Measurements from ENCODE around the gene EXOC3L1. TPM values are rescaled to one million over a fixed set of nuclear protein-coding genes. Genes with fewer than 3 reads are reported as not detected.

Gene EXOC3L1
- total RNA-seq, 1 donor from 2014 or later = 0.35 TPM

- DNase-seq (ENCODE audit: low read depth) = peak; percentile 33
Observed at GRCh38 chr16:67181346-67181745, 8.6 kb downstream of the EXOC3L1 start.

- DNase-seq (ENCODE audit: low read depth) = no peak
Observed at GRCh38 chr16:67180166-67180565, 9.8 kb downstream of the EXOC3L1 start.

GRCh38 chr16:67179421-67180080 lies 10.4 kb downstream of the EXOC3L1 start:
- DNase-seq (ENCODE audit: low read depth) = no peak

GRCh38 chr16:67177743-67178699 lies 11.9 kb downstream of the EXOC3L1 start:
- peak; percentile 23 for DNase-seq (ENCODE audit: low read depth)

- no peak for DNase-seq (ENCODE audit: low read depth)
Observed at GRCh38 chr16:67176662-67177061, 13.3 kb downstream of the EXOC3L1 start.

GRCh38 chr16:67174706-67175231 lies 15.2 kb downstream of the EXOC3L1 start:
- DNase-seq (ENCODE audit: low read depth) = no peak

- peak; percentile 76 for DNase-seq (ENCODE audit: low read depth)
Observed at GRCh38 chr16:67173808-67174705, 15.9 kb downstream of the EXOC3L1 start.

- peak; percentile 22 for DNase-seq (ENCODE audit: low read depth)
Observed at GRCh38 chr16:67173323-67173722, 16.6 kb downstream of the EXOC3L1 start.

GRCh38 chr16:67170949-67171649 lies 18.8 kb downstream of the EXOC3L1 start:
- peak; percentile 27 for DNase-seq (ENCODE audit: low read depth)

- DNase-seq (ENCODE audit: low read depth) = peak; percentile 69
Observed at GRCh38 chr16:67170168-67170948, 19.6 kb downstream of the EXOC3L1 start, which contains the start of gene NOL3. Gene NOL3 (plus strand): TSS chr16:67170538.

- DNase-seq (ENCODE audit: low read depth) = no peak
Observed at GRCh38 chr16:67169642-67170167, 20.2 kb downstream of the EXOC3L1 start.

- no peak for DNase-seq (ENCODE audit: low read depth)
Observed at GRCh38 chr16:67169011-67169451, 20.9 kb downstream of the EXOC3L1 start.

- DNase-seq (ENCODE audit: low read depth) = no peak
Observed at GRCh38 chr16:67167588-67167987, 22.3 kb downstream of the EXOC3L1 start.

GRCh38 chr16:67166598-67167168 lies 23.3 kb downstream of the EXOC3L1 start:
- no peak for DNase-seq (ENCODE audit: low read depth)

- no peak for DNase-seq (ENCODE audit: low read depth)
Observed at GRCh38 chr16:67166110-67166547, 23.8 kb downstream of the EXOC3L1 start.

GRCh38 chr16:67165121-67166078 lies 24.5 kb downstream of the EXOC3L1 start:
- no peak for DNase-seq (ENCODE audit: low read depth)

GRCh38 chr16:67164599-67165061 lies 25.3 kb downstream of the EXOC3L1 start, which contains the start of gene HSF4:
Gene HSF4 (plus strand): TSS chr16:67164745. CDS start chr16:67164812, 67 bp downstream.
- no peak for DNase-seq (ENCODE audit: low read depth)
